Endothelial cell (in vitro differentiated cells): Measurements from ENCODE around the gene LMO3. TPM values are rescaled to one million over a fixed set of nuclear protein-coding genes. Genes with fewer than 3 reads are reported as not detected.

Experiments
- DNase-seq: peaks from one replicate; pipeline ENCODE4 v3.0.0; 2021; ENCODE audit warnings: low spot score
- H3K27ac Mint-ChIP-seq: one replicate; pipeline ENCODE4 v1.8.0; 2021; ENCODE audit warnings: mixed read lengths, inconsistent platforms; ENCODE audit not compliant: unreplicated experiment
- H3K27me3 Mint-ChIP-seq: one replicate; pipeline ENCODE4 v1.8.0; 2021; ENCODE audit warnings: mild to moderate bottlenecking, moderate library complexity, mixed read lengths, inconsistent platforms; ENCODE audit not compliant: unreplicated experiment
- H3K36me3 Mint-ChIP-seq: one replicate; pipeline ENCODE4 v1.8.0; 2021; ENCODE audit warnings: mild to moderate bottlenecking, low read depth, mixed read lengths, inconsistent platforms; ENCODE audit not compliant: unreplicated experiment
- H3K4me1 Mint-ChIP-seq: one replicate; pipeline ENCODE4 v1.8.0; 2021; ENCODE audit warnings: mild to moderate bottlenecking, mixed read lengths, inconsistent platforms; ENCODE audit not compliant: unreplicated experiment
- H3K4me3 Mint-ChIP-seq: one replicate; pipeline ENCODE4 v1.8.0; 2021; ENCODE audit warnings: mild to moderate bottlenecking, mixed read lengths, inconsistent platforms; ENCODE audit not compliant: unreplicated experiment
- H3K9me3 Mint-ChIP-seq: one replicate; pipeline ENCODE4 v1.8.0; 2021; ENCODE audit warnings: mixed read lengths, inconsistent platforms; ENCODE audit not compliant: unreplicated experiment
- CTCF ChIP-seq: fragments of 200-600 bp; sonication (generic); IDR thresholded peaks from one replicate; pipeline ENCODE4 v1.5.0; 2021; ENCODE audit warnings: antibody characterized with exemption; ENCODE audit not compliant: unreplicated experiment
- total RNA-seq: library from RNA; stranded (reverse); fragmentation: NEBNext Ultra II Directional; extraction: Animal tissue kit (Norgen Biotek cat#: 25700); gene quantifications from one replicate; pipeline ENCODE4 v1.2.1, GENCODE V29; 2021; ENCODE audit not compliant: unreplicated experiment

Gene LMO3
- total RNA-seq, 1 donor from 2014 or later: not detected

GRCh38 chr12:16562921-16563320, 43.0 kb downstream of the LMO3 start:
- Mint-ChIP-seq H3K27ac (no peak overlapping the region), H3K4me3 (no peak overlapping the region), H3K9me3 (no peaks in the 10 kb centered on the region), H3K4me1 (no peaks in the 10 kb centered on the region), H3K36me3 (no peaks in the 10 kb centered on the region), H3K27me3 (no peaks in the 10 kb centered on the region)
- no peak for DNase-seq
- no peak for TF ChIP-seq CTCF

GRCh38 chr12:16562435-16562834, 43.5 kb downstream of the LMO3 start:
- no peak overlapping the region for H3K27ac Mint-ChIP-seq
- no peaks in the 10 kb centered on the region for H3K9me3 Mint-ChIP-seq

GRCh38 chr12:16560273-16560672, 45.7 kb downstream of the LMO3 start:
- DNase-seq: no peak
- TF ChIP-seq CTCF: no peak
- Mint-ChIP-seq H3K9me3 (no peaks in the 10 kb centered on the region), H3K4me1 (peaks cover 4% of the 10 kb centered on the region), H3K4me3 (no peak overlapping the region), H3K27ac (no peak overlapping the region), H3K27me3 (no peaks in the 10 kb centered on the region), H3K36me3 (no peaks in the 10 kb centered on the region)

More at GRCh38 chr12:16562435-16562834, 43.5 kb downstream of the LMO3 start:
- Mint-ChIP-seq H3K4me1 (no peaks in the 10 kb centered on the region), H3K4me3 (no peak overlapping the region), H3K27me3 (no peaks in the 10 kb centered on the region), H3K36me3 (no peaks in the 10 kb centered on the region)
- TF ChIP-seq CTCF: no peak
- DNase-seq: no peak

- Mint-ChIP-seq H3K27ac (no peak overlapping the region), H3K9me3 (no peaks in the 10 kb centered on the region), H3K27me3 (no peaks in the 10 kb centered on the region), H3K36me3 (no peaks in the 10 kb centered on the region), H3K4me1 (peaks cover 4% of the 10 kb centered on the region), H3K4me3 (no peak overlapping the region)
- DNase-seq: peak; percentile 8
- TF ChIP-seq CTCF: no peak
Observed at GRCh38 chr12:16555630-16556029, 50.3 kb downstream of the LMO3 start.

GRCh38 chr12:16553457-16553856, 52.5 kb downstream of the LMO3 start:
- no peak for TF ChIP-seq CTCF
- no peak for DNase-seq
- Mint-ChIP-seq H3K27ac (no peak overlapping the region), H3K9me3 (no peaks in the 10 kb centered on the region), H3K36me3 (no peaks in the 10 kb centered on the region), H3K4me3 (no peak overlapping the region), H3K27me3 (no peaks in the 10 kb centered on the region), H3K4me1 (peaks cover 4% of the 10 kb centered on the region)
